Mesenchymal stem cell (in vitro differentiated cells and primary cell): ENCODE results near the gene RHBDD1.

Experiments used
- DNase-seq: peaks from one replicate; pipeline ENCODE4 v3.0.0-alpha.2; 2013
- H2AFZ ChIP-seq: one replicate; pipeline ENCODE4 v1.6.1; 2013; ENCODE audit warnings: low read depth, mild to moderate bottlenecking, control low read depth, inconsistent platforms, low read length, moderate library complexity
- H2AK5ac ChIP-seq: 2 replicates; pipeline ENCODE4 v1.6.1; 2013; ENCODE audit warnings: low read length, moderate library complexity, mild to moderate bottlenecking, inconsistent platforms; ENCODE audit not compliant: severe bottlenecking
- H2BK120ac ChIP-seq: one replicate; pipeline ENCODE4 v1.6.1; 2013; ENCODE audit warnings: low read depth, mild to moderate bottlenecking, inconsistent platforms, low read length, moderate library complexity
- H2BK12ac ChIP-seq, 2 experiments: one replicate each; pipeline ENCODE4 v1.6.1; 2013; ENCODE audit warnings: inconsistent platforms in 2 of 2, low read length in 2 of 2, mild to moderate bottlenecking in 2 of 2, moderate library complexity in 2 of 2, control low read depth in 1 of 2
- H2BK15ac ChIP-seq: one replicate; pipeline ENCODE4 v1.6.1; 2013; ENCODE audit warnings: mild to moderate bottlenecking, low read depth, inconsistent platforms; ENCODE audit not compliant: poor library complexity, severe bottlenecking
- H2BK5ac ChIP-seq: 2 replicates; pipeline ENCODE4 v1.6.1; 2013; ENCODE audit warnings: low read depth, mild to moderate bottlenecking, low read length, control low read depth, inconsistent platforms; ENCODE audit not compliant: poor library complexity, severe bottlenecking
- H3K14ac ChIP-seq, 2 experiments: one replicate each; pipeline ENCODE4 v1.6.1; 2013; ENCODE audit warnings: inconsistent platforms in 2 of 2, low read length in 2 of 2, control low read depth in 1 of 2, mild to moderate bottlenecking in 1 of 2, moderate library complexity in 1 of 2
- H3K18ac ChIP-seq, 2 experiments: one replicate each; pipeline ENCODE4 v1.6.1; 2013; ENCODE audit warnings: inconsistent platforms in 2 of 2, low read length in 2 of 2, control low read depth in 1 of 2, low read depth in 1 of 2, mild to moderate bottlenecking in 1 of 2
- H3K23ac ChIP-seq, 2 experiments: one replicate each; pipeline ENCODE4 v1.6.1; 2013; ENCODE audit warnings: inconsistent platforms in 2 of 2, low read length in 2 of 2, mild to moderate bottlenecking in 2 of 2, moderate library complexity in 2 of 2, control low read depth in 1 of 2
- H3K27ac ChIP-seq: 2 replicates; pipeline ENCODE4 v1.5.1; 2013; ENCODE audit warnings: mild to moderate bottlenecking, moderate library complexity, low read length, control low read depth, inconsistent platforms; ENCODE audit not compliant: poor library complexity, severe bottlenecking
- H3K27me3 ChIP-seq, 2 experiments: 2 replicates each; pipeline versions ENCODE4 v1.6.1 to v1.7.0; 2013; ENCODE audit warnings: low read length in 2 of 2, mild to moderate bottlenecking in 2 of 2, moderate library complexity in 2 of 2, control low read depth in 1 of 2, inconsistent platforms in 1 of 2; ENCODE audit not compliant: control insufficient read depth in 1 of 2, insufficient read depth in 1 of 2
- H3K36me3 ChIP-seq, 2 experiments: 2 replicates each; pipeline versions ENCODE4 v1.6.1 to v1.7.0; 2013; ENCODE audit warnings: low read length in 2 of 2, control low read depth in 1 of 2, inconsistent platforms in 1 of 2, low read depth in 1 of 2, mild to moderate bottlenecking in 1 of 2; ENCODE audit not compliant: insufficient read depth in 2 of 2, control insufficient read depth in 1 of 2
- H3K4ac ChIP-seq, 2 experiments: one replicate each; pipeline ENCODE4 v1.6.1; 2013; ENCODE audit warnings: inconsistent platforms in 2 of 2, low read length in 2 of 2, mild to moderate bottlenecking in 2 of 2, moderate library complexity in 2 of 2, control low read depth in 1 of 2, low read depth in 1 of 2
- H3K4me1 ChIP-seq: 2 replicates; pipeline ENCODE4 v1.6.1; 2013; ENCODE audit warnings: low read depth, low read length, control low read depth; ENCODE audit not compliant: control insufficient read depth, insufficient read depth
- H3K4me2 ChIP-seq: 2 replicates; pipeline ENCODE4 v1.6.1; 2013; ENCODE audit warnings: low read length, mild to moderate bottlenecking, inconsistent platforms; ENCODE audit not compliant: poor library complexity, severe bottlenecking
- H3K4me3 ChIP-seq, 2 experiments: 2 replicates each; pipeline versions ENCODE4 v1.5.1 to v1.7.0; 2013; ENCODE audit warnings: low read length in 2 of 2, mild to moderate bottlenecking in 2 of 2, control low read depth in 1 of 2, low read depth in 1 of 2; ENCODE audit not compliant: insufficient read depth in 1 of 2
- H3K79me1 ChIP-seq: replicated peaks from 2 replicates; pipeline ENCODE4 v1.6.1; 2013; ENCODE audit warnings: mild to moderate bottlenecking, control low read depth, low read length, inconsistent platforms; ENCODE audit not compliant: poor library complexity, severe bottlenecking
- H3K9ac ChIP-seq: 2 replicates; pipeline ENCODE4 v1.7.0; 2013; ENCODE audit warnings: mild to moderate bottlenecking, low read length, moderate library complexity
- H3K9me3 ChIP-seq: 2 replicates; pipeline ENCODE4 v1.7.0; 2013; ENCODE audit warnings: mild to moderate bottlenecking, low read length; ENCODE audit not compliant: control insufficient read depth
- H4K8ac ChIP-seq: one replicate; pipeline ENCODE4 v1.6.1; 2013; ENCODE audit warnings: inconsistent platforms, mild to moderate bottlenecking, low read length, moderate library complexity
- H4K91ac ChIP-seq: one replicate; pipeline ENCODE4 v1.6.1; 2013; ENCODE audit warnings: mild to moderate bottlenecking, low read length, inconsistent platforms
- WGBS: methylation state at CpG from one replicate; pipeline ENCODE4 v1.1.7; 2013; ENCODE audit warnings: mixed read lengths; 5-methylcytosine and 5-hydroxymethylcytosine counted together

The RHBDD1 gene

GRCh38 chr2:226969417-226970080, 133.7 kb downstream of the RHBDD1 start:
- Histone ChIP-seq H2BK12ac (no peak overlapping the region), H3K27me3 (no peaks in the 10 kb centered on the region), H3K18ac (no peak overlapping the region), H2AFZ (no peak overlapping the region), H3K4me1 (no peaks in the 10 kb centered on the region), H4K91ac (no peak overlapping the region), H3K36me3 (no peaks in the 10 kb centered on the region), H3K9ac (peak overlapping the region; percentile 43), H3K9me3 (no peaks in the 10 kb centered on the region), H3K4ac (no peak overlapping the region), H3K4me2 (no peak overlapping the region), H2AK5ac (no peak overlapping the region), H3K23ac (no peak overlapping the region), H3K79me1 (peaks cover 4% of the 10 kb centered on the region), H4K8ac (no peak overlapping the region), H3K4me3 (peak overlapping the region in 1 of 2 experiments; percentile 57), H2BK15ac (no peak overlapping the region), H3K27ac (no peak overlapping the region), H3K14ac (no peak overlapping the region), H2BK120ac (no peak overlapping the region), H2BK5ac (no peak overlapping the region)
- WGBS, result 83% methylated on average over 1 of the region's 6 CpGs
- no peak for DNase-seq

- Histone ChIP-seq H2BK12ac (no peak overlapping the region), H2AK5ac (no peak overlapping the region), H2BK120ac (no peak overlapping the region), H3K27me3 (no peaks in the 10 kb centered on the region), H3K9me3 (no peaks in the 10 kb centered on the region), H3K4ac (no peak overlapping the region), H3K4me2 (no peak overlapping the region), H3K79me1 (peaks cover 4% of the 10 kb centered on the region), H3K18ac (no peak overlapping the region), H3K4me1 (no peaks in the 10 kb centered on the region), H3K9ac (peak overlapping the region; percentile 43), H3K14ac (no peak overlapping the region), H4K91ac (no peak overlapping the region), H2BK5ac (no peak overlapping the region), H4K8ac (no peak overlapping the region), H3K4me3 (peak overlapping the region in 1 of 2 experiments; percentile 57), H2AFZ (no peak overlapping the region), H3K27ac (no peak overlapping the region), H3K23ac (no peak overlapping the region), H2BK15ac (no peak overlapping the region), H3K36me3 (peaks cover 0 to 3% of the 10 kb centered on the region in 2 experiments)
- no peak for DNase-seq
- 93% methylated on average over 2 of the region's 3 CpGs for WGBS
Observed at GRCh38 chr2:226970362-226970761, 134.5 kb downstream of the RHBDD1 start.

- no peak overlapping the region for H4K8ac ChIP-seq
Observed at GRCh38 chr2:226971084-226971483, 135.2 kb downstream of the RHBDD1 start.

GRCh38 chr2:226971770-226972169, 135.9 kb downstream of the RHBDD1 start:
- H4K91ac ChIP-seq, result no peak overlapping the region
- no peak overlapping the region for H3K14ac ChIP-seq
- no peak overlapping the region for H2BK5ac ChIP-seq
- H3K27me3 ChIP-seq, result no peaks in the 10 kb centered on the region
- H4K8ac ChIP-seq, result no peak overlapping the region
- H3K4me2 ChIP-seq, result no peak overlapping the region
- peaks cover 4% of the 10 kb centered on the region for H3K79me1 ChIP-seq
- no peaks in the 10 kb centered on the region for H3K4me1 ChIP-seq
- no peak overlapping the region for H2BK15ac ChIP-seq
- H3K36me3 ChIP-seq, result peaks cover 0 to 3% of the 10 kb centered on the region in 2 experiments
- no peak overlapping the region for H3K4me3 ChIP-seq
- H2BK120ac ChIP-seq, result no peak overlapping the region
- WGBS, result 92% methylated on average over 3 of the region's 4 CpGs
- no peak overlapping the region for H2AK5ac ChIP-seq
- H2BK12ac ChIP-seq, result no peak overlapping the region
- no peak overlapping the region for H3K9ac ChIP-seq
- no peak overlapping the region for H3K27ac ChIP-seq
- no peak for DNase-seq
- H3K4ac ChIP-seq, result no peak overlapping the region
- H3K23ac ChIP-seq, result no peak overlapping the region
- no peak overlapping the region for H2AFZ ChIP-seq
- no peaks in the 10 kb centered on the region for H3K9me3 ChIP-seq
- H3K18ac ChIP-seq, result no peak overlapping the region

More at GRCh38 chr2:226971084-226971483, 135.2 kb downstream of the RHBDD1 start:
- H2BK12ac ChIP-seq, result no peak overlapping the region
- H3K79me1 ChIP-seq, result peaks cover 4% of the 10 kb centered on the region
- H2BK5ac ChIP-seq, result no peak overlapping the region
- no peak overlapping the region for H3K14ac ChIP-seq
- H2BK120ac ChIP-seq, result no peak overlapping the region
- no peaks in the 10 kb centered on the region for H3K27me3 ChIP-seq
- H3K36me3 ChIP-seq, result peaks cover 0 to 3% of the 10 kb centered on the region in 2 experiments
- H3K4me1 ChIP-seq, result no peaks in the 10 kb centered on the region
- no peak overlapping the region for H3K18ac ChIP-seq
- 93% methylated on average over 5 of the region's 6 CpGs for WGBS
- H3K4me2 ChIP-seq, result no peak overlapping the region
- H2AK5ac ChIP-seq, result no peak overlapping the region
- no peak overlapping the region for H3K4ac ChIP-seq
- no peak overlapping the region for H3K27ac ChIP-seq
- H3K9me3 ChIP-seq, result no peaks in the 10 kb centered on the region
- no peak overlapping the region for H4K91ac ChIP-seq
- DNase-seq, result no peak
- H3K23ac ChIP-seq, result no peak overlapping the region
- H3K9ac ChIP-seq, result no peak overlapping the region
- no peak overlapping the region for H3K4me3 ChIP-seq
- no peak overlapping the region for H2BK15ac ChIP-seq
- no peak overlapping the region for H2AFZ ChIP-seq
